HG03469 (cell line): ENCODE results near the gene GNLY.

ENCODE experiments used
- ATAC-seq: cut with Tn5 transposase; IDR thresholded peaks from one replicate; pipeline ENCODE4 v1.9.1; 2021; ENCODE audit warnings: mild to moderate bottlenecking, moderate library complexity, moderate number of reproducible peaks; ENCODE audit not compliant: unreplicated experiment

GNLY gene

DNA sequence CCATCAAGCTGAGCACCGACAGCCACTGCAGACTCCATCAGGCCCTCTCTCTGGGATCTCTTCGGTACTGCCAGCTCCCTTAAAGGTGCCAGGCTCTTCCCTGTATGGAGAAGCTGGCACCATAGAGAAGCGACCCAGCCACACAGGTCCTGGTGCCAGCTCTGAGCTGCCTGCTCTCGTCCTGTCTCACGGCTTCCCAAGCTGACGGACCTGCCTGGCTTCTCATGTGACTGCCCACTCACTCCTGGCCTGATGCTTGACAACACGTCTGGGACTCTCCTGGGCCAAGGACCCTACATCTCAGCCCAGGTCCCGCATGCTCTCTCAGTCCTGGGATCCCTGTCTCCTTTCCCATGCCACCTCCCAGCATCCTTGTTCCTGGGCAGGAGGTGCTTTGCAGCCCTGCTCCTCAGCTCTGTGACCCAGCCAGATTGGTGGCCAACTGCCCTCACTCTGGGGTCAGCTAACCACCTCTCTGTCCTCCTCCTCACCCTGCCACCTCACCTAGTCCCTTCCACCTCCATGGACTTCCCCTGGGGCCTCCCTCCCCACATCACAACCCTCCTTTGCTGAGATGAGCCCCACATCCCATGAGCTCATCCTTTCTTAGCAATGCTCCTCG is 47.2 kb downstream of the GNLY start:
- no peak for ATAC-seq

- no peak for ATAC-seq
Measured at GRCh38 chr2:85741833-85742455, 47.8 kb downstream of the GNLY start.

DNA sequence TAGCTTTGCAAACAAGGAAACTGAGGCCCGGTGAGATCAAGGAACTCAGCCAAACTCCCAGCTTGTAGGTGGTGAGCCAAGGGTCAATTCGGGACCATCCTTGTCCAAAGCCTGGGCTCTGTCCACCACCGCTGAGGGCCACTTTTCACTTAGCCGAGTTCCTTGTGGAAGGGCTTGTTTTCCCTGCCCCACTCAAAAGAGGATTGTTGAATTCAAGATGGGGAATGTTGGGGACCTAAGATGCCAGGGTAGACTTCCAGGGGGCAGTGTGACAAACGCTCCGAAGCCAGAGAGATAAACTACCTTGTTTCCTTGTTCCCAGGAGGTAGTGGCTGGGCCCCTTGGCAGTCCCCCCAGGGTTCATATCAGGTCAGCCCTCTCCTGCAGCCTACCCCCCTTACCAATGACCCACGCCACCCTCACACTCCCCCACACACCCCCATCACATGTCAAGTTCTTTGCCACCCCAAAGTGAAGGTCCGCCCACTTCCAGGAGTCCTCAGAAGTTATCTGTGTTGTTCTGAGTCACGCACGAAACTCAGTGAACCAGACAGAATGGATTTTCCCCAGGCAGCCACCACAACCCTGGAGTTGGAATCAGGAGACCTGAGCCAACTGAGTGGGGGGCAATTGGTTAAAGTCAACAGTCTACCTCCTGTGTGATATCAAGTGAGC is 49.3 kb downstream of the GNLY start:
- ATAC-seq, result no peak

GRCh38 chr2:85744055-85744454 is 49.9 kb downstream of the GNLY start:
- no peak for ATAC-seq

- ATAC-seq, result no peak
Measured at GRCh38 chr2:85744741-85745601, 50.8 kb downstream of the GNLY start.

DNA sequence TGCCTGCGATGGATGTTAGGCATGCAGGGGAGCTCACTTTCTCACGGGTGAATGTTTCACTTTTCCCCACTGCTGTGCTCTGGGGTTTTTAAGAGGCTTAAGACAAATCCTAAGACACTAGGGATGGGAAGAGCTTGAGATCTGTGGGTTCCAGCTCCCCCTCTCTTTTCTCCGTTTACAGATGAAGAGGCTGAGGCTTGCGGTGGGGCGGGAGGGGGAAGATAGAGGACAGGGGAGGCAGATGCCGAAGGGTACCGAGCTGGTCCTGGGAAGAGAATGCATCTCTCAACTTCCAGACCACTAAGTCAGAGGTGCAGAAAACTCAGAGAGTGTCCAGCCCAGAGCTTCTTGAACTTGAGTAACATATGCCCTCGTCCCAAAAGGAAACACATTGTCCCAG is 51.5 kb downstream of the GNLY start:
- ATAC-seq, result no peak

- ATAC-seq, result no peak
Measured at GRCh38 chr2:85746321-85747004, 52.3 kb downstream of the GNLY start.

DNA sequence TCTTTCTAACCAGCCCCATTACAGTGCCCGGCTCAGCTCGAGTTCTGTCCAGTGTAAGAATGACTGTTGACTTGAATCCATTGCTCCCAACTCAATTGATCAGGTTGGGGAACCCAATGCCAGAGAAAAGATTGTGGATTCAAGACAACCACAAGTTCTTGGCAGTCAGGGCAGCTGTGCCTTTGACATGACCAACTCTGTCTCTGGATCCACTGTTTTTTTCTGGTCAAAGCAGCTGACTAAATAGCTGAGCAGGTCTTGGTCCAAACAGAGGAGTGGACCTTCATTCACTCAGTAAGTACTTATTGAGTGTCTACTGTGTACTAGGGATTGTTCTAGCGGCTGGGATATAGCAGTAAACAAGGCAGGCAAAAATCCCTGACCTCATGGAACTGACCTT is 53.3 kb downstream of the GNLY start:
- ATAC-seq, result no peak

DNA sequence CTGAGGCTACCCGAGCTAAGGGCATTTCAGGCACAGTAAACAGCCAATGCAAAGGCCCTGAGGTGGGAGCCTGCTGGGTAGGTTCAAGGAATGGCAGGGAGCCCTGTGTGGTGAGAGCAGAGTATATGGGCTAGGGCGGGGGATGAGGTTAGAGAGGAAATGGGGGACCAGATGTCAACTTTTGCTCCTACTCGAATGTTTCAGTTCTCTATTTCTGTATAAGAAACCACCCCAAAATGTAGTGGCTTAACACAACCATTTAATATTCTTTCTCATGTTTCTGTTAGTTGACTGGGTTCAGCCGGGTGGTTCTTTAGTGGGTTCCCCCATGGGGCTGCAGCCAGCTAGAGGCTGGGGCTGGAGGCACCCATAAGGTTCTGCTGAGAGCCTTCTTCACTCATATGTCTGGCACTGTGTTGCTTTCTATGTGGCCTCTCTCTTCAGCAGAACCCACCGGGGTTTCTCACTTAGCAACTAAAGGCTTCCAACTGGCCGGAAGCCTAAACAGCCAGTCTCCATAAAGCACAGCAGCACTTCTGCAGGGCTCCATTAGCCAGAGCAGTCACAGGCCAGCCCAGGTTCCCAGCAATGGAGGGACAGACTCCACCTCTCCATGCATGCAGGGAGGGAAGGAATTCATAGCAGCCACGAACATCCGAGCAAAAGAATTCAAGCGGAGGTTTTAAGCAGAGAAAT is 54.0 kb downstream of the GNLY start:
- ATAC-seq, result no peak
